Posterior cingulate gyrus (tissue), 11 donors: ENCODE measurements around the gene OSR1.
"Not testable (repeated sequence)": the region's sequence is repeated elsewhere in the genome, so short reads cannot be mapped to it uniquely, and the experiment has no call there.

ENCODE experiments used
- DNase-seq, 10 donors: peaks; one replicate each; pipeline versions ENCODE4 v3.0.0 to v3.0.0-alpha.2; 2020 to 2021; ENCODE audit warnings: mixed read lengths in 3 of 10
- intact Hi-C: fragments of 100-400 bp; cut with DNase I; formaldehyde crosslinking; loops from one replicate; pipeline ENCODE4 v1.15.1; 2023

OSR1 gene

GRCh38 chr2:19346983-19347618, 11.3 kb downstream of the OSR1 start:
- DNase-seq = no peak
- intact Hi-C loops = loop anchor here (10.0 kb wide), 2 partner anchors 222 to 362 kb away; no protein-coding TSS in a partner anchor

- intact Hi-C loops = no loop called here
- no peak for DNase-seq
Observed at GRCh38 chr2:19337742-19338141, 20.7 kb downstream of the OSR1 start.

- intact Hi-C loops = no loop called here
- DNase-seq = no peak
Observed at GRCh38 chr2:19337202-19337601, 21.2 kb downstream of the OSR1 start.

- peak in 1 of 10 donors; percentile 78 for DNase-seq
- intact Hi-C loops = no loop called here
Observed at GRCh38 chr2:19336781-19337180, 21.6 kb downstream of the OSR1 start.

- no peak for DNase-seq
- intact Hi-C loops = no loop called here
Observed at GRCh38 chr2:19332503-19332902, 25.9 kb downstream of the OSR1 start.

- DNase-seq = no peak
- intact Hi-C loops = no loop called here
Observed at GRCh38 chr2:19331450-19331849, 27.0 kb downstream of the OSR1 start.

GRCh38 chr2:19330436-19330835, 28.0 kb downstream of the OSR1 start:
- no peak for DNase-seq
- intact Hi-C loops = no loop called here

GRCh38 chr2:19329445-19329844, 29.0 kb downstream of the OSR1 start:
- no peak for DNase-seq
- intact Hi-C loops = no loop called here

GRCh38 chr2:19327496-19327895, 30.9 kb downstream of the OSR1 start:
- intact Hi-C loops = no loop called here
- no peak for DNase-seq

- no peak for DNase-seq
- intact Hi-C loops = no loop called here
Observed at GRCh38 chr2:19321946-19322345, 36.5 kb downstream of the OSR1 start.

GRCh38 chr2:19320813-19321212, 37.6 kb downstream of the OSR1 start:
- intact Hi-C loops = no loop called here

GRCh38 chr2:19319698-19320097, 38.7 kb downstream of the OSR1 start:
- no peak for DNase-seq
- intact Hi-C loops = no loop called here

More at GRCh38 chr2:19320813-19321212, 37.6 kb downstream of the OSR1 start:
- DNase-seq = no peak

- DNase-seq = no peak
- intact Hi-C loops = no loop called here
Observed at GRCh38 chr2:19319064-19319463, 39.4 kb downstream of the OSR1 start.

- DNase-seq = no peak
- intact Hi-C loops = no loop called here
Observed at GRCh38 chr2:19313553-19313952, 44.9 kb downstream of the OSR1 start.

GRCh38 chr2:19312949-19313348, 45.5 kb downstream of the OSR1 start:
- no peak for DNase-seq
- intact Hi-C loops = no loop called here

GRCh38 chr2:19306065-19306464, 52.4 kb downstream of the OSR1 start:
- intact Hi-C loops, DNase-seq: not testable (repeated sequence)

- intact Hi-C loops, DNase-seq: not testable (repeated sequence)
Observed at GRCh38 chr2:19305400-19306055, 52.9 kb downstream of the OSR1 start.

GRCh38 chr2:19301706-19302105, 56.7 kb downstream of the OSR1 start:
- DNase-seq = no peak

More at GRCh38 chr2:19301706-19302105, 56.7 kb downstream of the OSR1 start:
- intact Hi-C loops = no loop called here
